OCI-LY1 (cell line): Measurements from ENCODE around the gene ENTPD6.

Experiments
- H2AFZ ChIP-seq: fragments of 200-600 bp; sonication (generic), shearing (Covaris generic); 2 replicates; pipeline ENCODE4 v1.6.0; 2014; ENCODE audit warnings: antibody characterized with exemption, mild to moderate bottlenecking, low read length
- H3F3A ChIP-seq: fragments of 200-600 bp; sonication (generic), shearing (Covaris generic); 2 replicates; pipeline ENCODE4 v1.6.0; 2014; ENCODE audit warnings: mild to moderate bottlenecking, antibody characterized with exemption, low read length, moderate library complexity; ENCODE audit not compliant: insufficient read depth
- H3K27ac ChIP-seq: fragments of 200-600 bp; sonication (generic); 2 replicates; pipeline ENCODE4 v1.5.1; 2014; ENCODE audit warnings: low read length, mixed run types, mild to moderate bottlenecking, low read depth; ENCODE audit not compliant: poor library complexity, severe bottlenecking
- H3K27me3 ChIP-seq: fragments of 200-600 bp; sonication (generic); 2 replicates; pipeline ENCODE4 v1.6.0; 2014; ENCODE audit warnings: antibody characterized with exemption, mild to moderate bottlenecking, low read length, moderate library complexity; ENCODE audit not compliant: insufficient read depth
- H3K36me3 ChIP-seq: fragments of 200-600 bp; sonication (generic); 2 replicates; pipeline ENCODE4 v1.6.1; 2014; ENCODE audit warnings: mild to moderate bottlenecking, antibody characterized with exemption, low read length, moderate library complexity, mixed read lengths; ENCODE audit not compliant: insufficient read depth
- H3K4me1 ChIP-seq: fragments of 200-600 bp; sonication (generic); 2 replicates; pipeline ENCODE4 v1.5.1; 2014; ENCODE audit warnings: mild to moderate bottlenecking, low read length, moderate library complexity; ENCODE audit not compliant: insufficient read depth, severe bottlenecking
- H3K4me2 ChIP-seq: fragments of 200-600 bp; sonication (generic), shearing (Covaris generic); 2 replicates; pipeline ENCODE4 v1.6.1; 2014; ENCODE audit warnings: low read length
- H3K4me3 ChIP-seq: fragments of 200-600 bp; sonication (generic); 2 replicates; pipeline ENCODE4 v1.5.1; 2014; ENCODE audit warnings: low read length, low read depth, mild to moderate bottlenecking, mixed read lengths; ENCODE audit not compliant: poor library complexity, severe bottlenecking
- H3K79me2 ChIP-seq: fragments of 200-600 bp; shearing (Covaris generic); 2 replicates; pipeline ENCODE4 v1.6.1; 2016; ENCODE audit warnings: mixed run types, low read length, mixed read lengths; ENCODE audit not compliant: insufficient read depth
- H3K9ac ChIP-seq: fragments of 200-600 bp; sonication (generic), shearing (Covaris generic); 2 replicates; pipeline ENCODE4 v1.6.1; 2014; ENCODE audit warnings: mild to moderate bottlenecking, low read length, mixed read lengths
- H3K9me2 ChIP-seq: fragments of 200-600 bp; sonication (generic), shearing (Covaris generic); 2 replicates; pipeline ENCODE4 v1.6.1; 2014; ENCODE audit warnings: low read depth, mild to moderate bottlenecking, low read length, mixed read lengths
- H3K9me3 ChIP-seq: fragments of 200-600 bp; shearing (Covaris generic); 2 replicates; pipeline ENCODE4 v1.6.1; 2014; ENCODE audit warnings: low read length, mixed read lengths
- H4K20me1 ChIP-seq: fragments of 200-600 bp; sonication (generic), shearing (Covaris generic); 2 replicates; pipeline ENCODE4 v1.6.0; 2016; ENCODE audit warnings: mild to moderate bottlenecking, low read length; ENCODE audit not compliant: insufficient read depth
- CTCF ChIP-seq: fragments of 200-600 bp; sonication (generic), shearing (Covaris generic); IDR thresholded peaks from 2 replicates; pipeline ENCODE4 v1.5.1; 2017; ENCODE audit warnings: mild to moderate bottlenecking, antibody characterized with exemption, low read length, moderate library complexity, mixed read lengths
- EZH2 ChIP-seq: fragments of 200-600 bp; sonication (generic), shearing (Covaris generic); IDR thresholded peaks from 2 replicates; pipeline ENCODE4 v1.8.0; 2017; ENCODE audit warnings: borderline replicate concordance, mixed run types, mild to moderate bottlenecking, antibody characterized with exemption, low read length, moderate library complexity, mixed read lengths

The ENTPD6 gene

DNA sequence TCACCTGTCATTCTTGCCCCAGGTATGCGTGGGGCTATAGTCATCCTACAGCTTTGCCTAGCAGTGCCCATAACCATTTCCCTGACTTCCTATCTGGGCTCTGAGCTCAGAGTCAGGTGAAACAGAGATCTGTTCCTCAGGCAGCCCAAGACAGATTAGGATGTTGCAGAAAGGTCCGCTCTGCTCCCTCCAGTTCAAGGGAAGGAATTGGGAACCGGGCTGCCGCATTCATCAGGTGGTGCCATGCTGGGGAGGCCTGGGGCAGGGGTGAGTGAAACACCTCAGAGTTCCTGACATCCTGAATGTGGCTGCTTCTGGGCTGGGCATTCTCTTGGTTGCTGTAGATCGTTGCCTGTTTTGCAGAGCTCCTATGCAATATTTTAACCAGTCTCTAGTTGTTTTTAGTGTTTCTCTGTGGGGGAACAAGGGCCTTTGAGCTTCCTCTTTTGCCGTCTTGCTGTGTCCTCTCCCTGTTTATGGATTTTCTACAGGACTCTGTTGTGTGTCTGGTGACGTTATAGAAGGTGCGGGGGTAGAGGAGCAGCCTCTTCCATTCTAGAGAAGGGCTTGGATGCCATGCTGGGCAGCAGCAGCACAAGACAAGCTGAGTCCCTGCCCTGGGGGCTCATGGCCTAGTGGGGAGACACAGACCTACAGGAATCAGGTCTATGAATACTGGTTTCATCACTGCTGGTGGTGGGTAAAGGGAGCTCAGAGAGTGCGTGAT is 9.2 kb downstream of the ENTPD6 start:
- Histone ChIP-seq H3K4me3 (no peak overlapping the region), H3K9me2 (no peaks in the 10 kb centered on the region), H3K9me3 (no peaks in the 10 kb centered on the region), H2AFZ (no peak overlapping the region), H3K79me2 (peaks cover 6% of the 10 kb centered on the region; the same call in 1 of the 2 replicates), H3F3A (no peaks in the 10 kb centered on the region), H3K4me2 (no peak overlapping the region), H3K27me3 (no peaks in the 10 kb centered on the region), H4K20me1 (no peaks in the 10 kb centered on the region), H3K36me3 (peaks cover under 1% of the 10 kb centered on the region; the same call in 1 of the 2 replicates), H3K27ac (no peak overlapping the region), H3K4me1 (peaks cover 28% of the 10 kb centered on the region), H3K9ac (no peak overlapping the region)
- TF ChIP-seq EZH2, result no peak

GRCh38 chr20:25205277-25206062 is 10.0 kb downstream of the ENTPD6 start:
- TF ChIP-seq CTCF (no peak), EZH2 (no peak)
- H3K9ac ChIP-seq, result no peak overlapping the region
- H3K4me2 ChIP-seq, result no peak overlapping the region
- no peaks in the 10 kb centered on the region for H4K20me1 ChIP-seq
- no peaks in the 10 kb centered on the region for H3K27me3 ChIP-seq
- peaks cover 6% of the 10 kb centered on the region; the same call in 1 of the 2 replicates for H3K36me3 ChIP-seq
- H2AFZ ChIP-seq, result no peak overlapping the region
- no peaks in the 10 kb centered on the region for H3K9me3 ChIP-seq
- H3F3A ChIP-seq, result no peaks in the 10 kb centered on the region
- peaks cover 22% of the 10 kb centered on the region for H3K4me1 ChIP-seq
- H3K79me2 ChIP-seq, result peaks cover 6% of the 10 kb centered on the region; the same call in 1 of the 2 replicates
- no peak overlapping the region for H3K27ac ChIP-seq
- H3K9me2 ChIP-seq, result no peaks in the 10 kb centered on the region
- no peak overlapping the region for H3K4me3 ChIP-seq

DNA sequence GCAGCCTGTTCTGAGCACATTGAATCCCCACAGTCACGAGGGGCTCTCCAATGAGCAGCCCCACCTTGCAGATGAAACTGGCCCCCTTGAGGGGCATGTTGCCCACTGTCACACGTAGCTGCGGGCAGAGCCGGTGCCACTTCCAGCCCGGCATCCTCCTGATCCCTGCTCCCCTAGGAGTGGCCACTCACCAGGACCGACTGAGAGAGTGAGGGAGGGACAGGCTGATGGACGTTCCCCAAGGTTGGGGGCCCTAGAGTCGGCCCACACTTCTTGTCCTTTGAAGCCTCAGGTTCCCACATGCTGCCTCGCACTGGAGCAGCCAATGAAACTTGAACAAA is 10.5 kb downstream of the ENTPD6 start:
- 0 out of 2 replicates have a peak, but pooled peaks cover under 1% of the 10 kb centered on the region for H3K79me2 ChIP-seq

More for the DNA sequence above, 10.5 kb downstream of the ENTPD6 start:
- TF ChIP-seq CTCF (no peak), EZH2 (no peak)
- no peaks in the 10 kb centered on the region for H3F3A ChIP-seq
- no peak overlapping the region for H2AFZ ChIP-seq
- no peaks in the 10 kb centered on the region for H4K20me1 ChIP-seq
- peaks cover 22% of the 10 kb centered on the region for H3K4me1 ChIP-seq
- H3K9me2 ChIP-seq, result no peaks in the 10 kb centered on the region
- no peak overlapping the region for H3K27ac ChIP-seq
- H3K4me3 ChIP-seq, result no peak overlapping the region
- H3K9ac ChIP-seq, result no peak overlapping the region
- H3K36me3 ChIP-seq, result peaks cover 6% of the 10 kb centered on the region; the same call in 1 of the 2 replicates
- H3K27me3 ChIP-seq, result no peaks in the 10 kb centered on the region
- no peaks in the 10 kb centered on the region for H3K9me3 ChIP-seq
- H3K4me2 ChIP-seq, result no peak overlapping the region
